ENCODE measurements around the gene HSPB3.

DNA sequence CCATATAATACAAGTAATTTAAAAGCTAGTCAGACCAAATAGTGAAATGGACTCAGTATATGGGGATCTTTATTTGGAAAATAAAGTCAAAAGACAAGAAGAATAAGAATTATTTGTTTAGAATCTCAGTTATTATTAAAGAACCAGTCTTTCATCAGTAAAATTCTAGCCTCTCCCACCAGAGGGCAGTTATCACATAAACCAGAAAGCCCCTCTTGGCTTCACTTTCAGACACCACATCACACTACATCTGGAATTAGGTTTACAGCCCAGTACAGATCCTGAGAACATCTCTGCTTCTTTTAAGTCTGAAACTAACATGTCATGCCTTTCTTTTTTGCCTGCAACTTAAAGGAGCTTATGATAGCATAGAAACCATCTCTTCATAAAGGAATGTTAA is 12.2 kb upstream of the HSPB3 start:
- TF ChIP-seq, protein P1, sequence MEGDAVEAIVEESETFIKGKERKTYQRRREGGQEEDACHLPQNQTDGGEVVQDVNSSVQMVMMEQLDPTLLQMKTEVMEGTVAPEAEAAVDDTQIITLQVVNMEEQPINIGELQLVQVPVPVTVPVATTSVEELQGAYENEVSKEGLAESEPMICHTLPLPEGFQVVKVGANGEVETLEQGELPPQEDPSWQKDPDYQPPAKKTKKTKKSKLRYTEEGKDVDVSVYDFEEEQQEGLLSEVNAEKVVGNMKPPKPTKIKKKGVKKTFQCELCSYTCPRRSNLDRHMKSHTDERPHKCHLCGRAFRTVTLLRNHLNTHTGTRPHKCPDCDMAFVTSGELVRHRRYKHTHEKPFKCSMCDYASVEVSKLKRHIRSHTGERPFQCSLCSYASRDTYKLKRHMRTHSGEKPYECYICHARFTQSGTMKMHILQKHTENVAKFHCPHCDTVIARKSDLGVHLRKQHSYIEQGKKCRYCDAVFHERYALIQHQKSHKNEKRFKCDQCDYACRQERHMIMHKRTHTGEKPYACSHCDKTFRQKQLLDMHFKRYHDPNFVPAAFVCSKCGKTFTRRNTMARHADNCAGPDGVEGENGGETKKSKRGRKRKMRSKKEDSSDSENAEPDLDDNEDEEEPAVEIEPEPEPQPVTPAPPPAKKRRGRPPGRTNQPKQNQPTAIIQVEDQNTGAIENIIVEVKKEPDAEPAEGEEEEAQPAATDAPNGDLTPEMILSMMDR (conservative IDR thresholded peaks at IDR 0.05 in 1 of 2, IDR thresholded peaks at IDR 0.05 in 1 of 2; ENCODE audit: low read depth in 1 of 2, low read length in 2 of 2), result peak; percentile 43 to 68
- TF ChIP-seq EZH2 (IDR thresholded peaks at IDR 0.05; ENCODE audit: low read length, missing control alignments), result no peak
